Measurements from ENCODE around the gene STAT3. TPM values are rescaled to one million over a fixed set of nuclear protein-coding genes. Genes with fewer than 3 reads are reported as not detected.

The STAT3 gene
- total and polyA plus RNA-seq, 2 experiments from 2014 or later: 152 to 163 TPM

- Histone ChIP-seq H3K4me1 (ENCODE audit: insufficient read depth) (no peaks in the 10 kb centered on the region), H4K20me1 (ENCODE audit: insufficient read depth, poor library complexity, severe bottlenecking) (peaks cover 95% of the 10 kb centered on the region), H3K4me3 (no peak overlapping the region), H3K4me2 (no peak overlapping the region), H2AFZ (no peak overlapping the region), H3K36me3 (replicated peaks; ENCODE audit: insufficient read depth, low read depth) (no peaks in the 10 kb centered on the region), H3K27ac (no peak overlapping the region), H3K79me2 (peaks cover 96% of the 10 kb centered on the region), H3K9me3 (ENCODE audit: low read depth) (no peaks in the 10 kb centered on the region), H3K27me3 (no peaks in the 10 kb centered on the region), H3K9me2 (replicated peaks; ENCODE audit: insufficient read depth) (no peaks in the 10 kb centered on the region)
- 71% methylated on average over 3 of the region's 3 CpGs for WGBS (ENCODE audit: low lambda C conversion rate, missing lambda C conversion rate)
- no peak for TF ChIP-seq CTCF (IDR thresholded peaks at IDR 0.05; ENCODE audit: poor library complexity)
- no peak for DNase-seq (ENCODE audit: low spot score)
Measured at GRCh38 chr17:42354956-42355843, 33.0 kb downstream of the STAT3 start.

- Histone ChIP-seq H3K36me3 (replicated peaks; ENCODE audit: insufficient read depth, low read depth) (peaks cover 11% of the 10 kb centered on the region), H3K9me3 (ENCODE audit: low read depth) (no peaks in the 10 kb centered on the region), H3K27me3 (no peaks in the 10 kb centered on the region), H3K4me1 (ENCODE audit: insufficient read depth) (peaks cover 6% of the 10 kb centered on the region), H3K4me2 (no peak overlapping the region), H3K9me2 (replicated peaks; ENCODE audit: insufficient read depth) (no peaks in the 10 kb centered on the region), H2AFZ (no peak overlapping the region), H3K27ac (no peak overlapping the region), H3K79me2 (peaks cover 75% of the 10 kb centered on the region), H3K4me3 (no peak overlapping the region), H4K20me1 (ENCODE audit: insufficient read depth, poor library complexity, severe bottlenecking) (peaks cover 71% of the 10 kb centered on the region)
- TF ChIP-seq EZH2phosphoT487 (IDR thresholded peaks at IDR 0.05; ENCODE audit: low read depth, severe bottlenecking, unreplicated experiment) (no peak), CTCF (IDR thresholded peaks at IDR 0.05; ENCODE audit: poor library complexity) (no peak), EZH2 (IDR thresholded peaks at IDR 0.05; ENCODE audit: borderline replicate concordance) (no peak)
- 97% methylated on average over 3 of the region's 3 CpGs for WGBS (ENCODE audit: low lambda C conversion rate, missing lambda C conversion rate)
- DNase-seq (ENCODE audit: low spot score): no peak
Measured at GRCh38 chr17:42348104-42348503, 40.1 kb downstream of the STAT3 start.

- no peaks in the 10 kb centered on the region for H3K27me3 ChIP-seq
- no peak overlapping the region for H3K4me3 ChIP-seq
- H3K27ac ChIP-seq: no peak overlapping the region
- no peak for DNase-seq (ENCODE audit: low spot score)
- H4K20me1 ChIP-seq (ENCODE audit: insufficient read depth, poor library complexity, severe bottlenecking): peaks cover 67% of the 10 kb centered on the region
- peaks cover 6% of the 10 kb centered on the region for H3K4me1 ChIP-seq (ENCODE audit: insufficient read depth)
- H3K4me2 ChIP-seq: no peak overlapping the region
- no peak overlapping the region for H2AFZ ChIP-seq
- peaks cover 11% of the 10 kb centered on the region for H3K36me3 ChIP-seq (replicated peaks; ENCODE audit: insufficient read depth, low read depth)
- no peak for TF ChIP-seq EZH2 (IDR thresholded peaks at IDR 0.05; ENCODE audit: borderline replicate concordance)
- no peak for TF ChIP-seq CTCF (IDR thresholded peaks at IDR 0.05; ENCODE audit: poor library complexity)
- TF ChIP-seq EZH2phosphoT487 (IDR thresholded peaks at IDR 0.05; ENCODE audit: low read depth, severe bottlenecking, unreplicated experiment): no peak
- H3K9me3 ChIP-seq (ENCODE audit: low read depth): no peaks in the 10 kb centered on the region
- 95% methylated on average over 3 of the region's 3 CpGs for WGBS (ENCODE audit: low lambda C conversion rate, missing lambda C conversion rate)
- H3K9me2 ChIP-seq (replicated peaks; ENCODE audit: insufficient read depth): no peaks in the 10 kb centered on the region
- H3K79me2 ChIP-seq: peaks cover 72% of the 10 kb centered on the region
Measured at GRCh38 chr17:42347606-42348005, 40.6 kb downstream of the STAT3 start.

All from hepatocyte (in vitro differentiated cells).